HepG2 (cell line): ENCODE data around the gene RAE1. TPM values are rescaled to one million over a fixed set of nuclear protein-coding genes. Genes with fewer than 3 reads are reported as not detected.

Source experiments
- ATAC-seq: fragments of 200-7000 bp; cut with Tn5 transposase; 3 replicates; pipeline ENCODE4 v1.9.1; 2020; ENCODE audit warnings: mild to moderate bottlenecking, moderate library complexity
- BruUV-seq: library from RNA; stranded (reverse); fragments of 400-500 nt; replicated peaks from 2 replicates; lab custom pipeline; 2021; lab: Mats Ljungman, UMichigan
- CTCF ChIA-PET: fragments of 300-600 bp; formaldehyde crosslinking; extraction: SDS; loops from one replicate; lab custom pipeline; 2021; ENCODE audit warnings: low total read pairs, inconsistent platforms, low intra/inter-chr PET ratio; lab: Yijun Ruan, JAX
- POLR2A ChIA-PET: fragments of 350-600 bp; sonication (Branson Sonifier 250); formaldehyde crosslinking; loops from one replicate; lab custom pipeline; 2020; ENCODE audit warnings: antibody characterized with exemption, inconsistent platforms; lab: Yijun Ruan, JAX
- DNase-seq: peaks from one replicate; pipeline ENCODE4 v3.0.0-alpha.2; 2015; ENCODE audit warnings: low spot score
- FAIRE-seq: peaks from 3 replicates; lab custom pipeline; 2011; peaks lifted over from hg19 to GRCh38; lab: Jason Lieb, UNC
- H2AFZ ChIP-seq: one replicate; pipeline ENCODE4 v1.6.1; 2011; ENCODE audit warnings: low read length, inconsistent platforms
- H3K27ac ChIP-seq: fragments of 300-600 bp; 3 replicates; pipeline ENCODE4 v1.8.0; 2011; ENCODE audit warnings: mixed run types, mild to moderate bottlenecking, mixed read lengths, low read length, inconsistent platforms; ENCODE audit not compliant: insufficient read depth; ENCODE audit errors: extremely low read length
- H3K27me3 ChIP-seq, 2 experiments: fragments of 200-600 bp in 1 of 2; 2 replicates in 1 of 2; 3 replicates in 1 of 2; pipeline versions ENCODE4 v1.6.0 to v1.8.0; 2011; ENCODE audit warnings: low read length in 2 of 2, mild to moderate bottlenecking in 2 of 2, moderate library complexity in 2 of 2, inconsistent platforms in 1 of 2; ENCODE audit not compliant: insufficient read depth in 2 of 2, control insufficient read depth in 1 of 2
- H3K36me3 ChIP-seq, 2 experiments: fragments of 200-600 bp in 1 of 2; replicated peaks in 1 of 2; 2 replicates in 1 of 2; 3 replicates in 1 of 2; pipeline versions ENCODE4 v1.5.1 to v1.8.0; 2011; ENCODE audit warnings: low read length in 2 of 2, inconsistent platforms in 1 of 2; ENCODE audit not compliant: insufficient read depth in 2 of 2, control insufficient read depth in 1 of 2
- H3K4me1 ChIP-seq: 2 replicates; pipeline ENCODE4 v1.5.1; 2012; ENCODE audit warnings: low read length, inconsistent platforms; ENCODE audit not compliant: insufficient read depth
- H3K4me2 ChIP-seq: 2 replicates; pipeline ENCODE4 v1.6.0; 2011; ENCODE audit warnings: low read depth, low read length, inconsistent platforms
- H3K4me3 ChIP-seq, 3 experiments: fragments of 200-600 bp in 1 of 3; sonication (generic), shearing (Covaris generic) in 1 of 3; replicated peaks in 1 of 3; 2 replicates each; pipeline ENCODE4 v1.5.1; 2011 to 2016; ENCODE audit warnings: low read length in 3 of 3, inconsistent platforms in 2 of 3, low read depth in 2 of 3, mild to moderate bottlenecking in 2 of 3, control low read depth in 1 of 3, mixed read lengths in 1 of 3; ENCODE audit not compliant: insufficient read depth in 1 of 3
- H3K79me2 ChIP-seq: one replicate; pipeline ENCODE4 v1.6.1; 2011; ENCODE audit warnings: low read length, inconsistent platforms; ENCODE audit not compliant: insufficient read depth
- H3K9ac ChIP-seq: 2 replicates; pipeline ENCODE4 v1.6.0; 2011; ENCODE audit warnings: mild to moderate bottlenecking, low read depth, low read length, inconsistent platforms; ENCODE audit not compliant: insufficient read depth
- H3K9me3 ChIP-seq: 2 replicates; pipeline ENCODE4 v1.5.1; 2012; ENCODE audit warnings: mild to moderate bottlenecking, low read length
- H4K20me1 ChIP-seq: 2 replicates; pipeline ENCODE4 v1.6.0; 2011; ENCODE audit warnings: inconsistent platforms, mild to moderate bottlenecking, low read length, moderate library complexity; ENCODE audit not compliant: insufficient read depth
- GATAD1 ChIP-seq: IDR thresholded peaks from 2 replicates; pipeline ENCODE4 v1.6.1; 2016; ENCODE audit warnings: missing genetic modification reagents, missing compliant biosample characterization
- KDM5B ChIP-seq: sonication (generic); formaldehyde crosslinking; IDR thresholded peaks from 2 replicates; pipeline ENCODE4 v1.4.0; 2020; ENCODE audit warnings: missing genetic modification reagents, mild to moderate bottlenecking, borderline replicate concordance
- KLF6 ChIP-seq: IDR thresholded peaks from 2 replicates; pipeline ENCODE4 v1.8.0; 2016; ENCODE audit warnings: missing biosample characterization, missing genetic modification reagents
- ZBTB40 ChIP-seq, 2 experiments: fragments of 450-650 bp in 1 of 2; sonication (generic) in 1 of 2; formaldehyde crosslinking in 1 of 2; IDR thresholded peaks; 2 replicates each; pipeline versions ENCODE4 v1.6.1 to v1.8.0; 2016 to 2022; ENCODE audit warnings: antibody characterized with exemption in 1 of 2, mild to moderate bottlenecking in 1 of 2, missing genetic modification reagents in 1 of 2
- ZNF451 ChIP-seq: sonication (generic); formaldehyde crosslinking; IDR thresholded peaks from 2 replicates; pipeline ENCODE4 v1.5.0; 2020; ENCODE audit warnings: mild to moderate bottlenecking, missing genetic modification reagents
- ZNF597 ChIP-seq: sonication (generic); formaldehyde crosslinking; IDR thresholded peaks from 2 replicates; pipeline ENCODE4 v1.5.0; 2020; ENCODE audit warnings: missing genetic modification reagents
- ZNF883 ChIP-seq: sonication (generic); formaldehyde crosslinking; IDR thresholded peaks from 2 replicates; pipeline ENCODE4 v1.5.1; 2020; ENCODE audit warnings: mild to moderate bottlenecking, missing genetic modification reagents; ENCODE audit errors: not compliant biosample characterization
- in situ Hi-C: cut with HindIII; loops from 2 replicates; pipeline ENCODE4 v1.10.0; 2017; ENCODE audit warnings: low pct_unique_long_range_greater_than_20kb; ENCODE audit not compliant: extremely low pct_ligation_motif_present
- intact Hi-C: fragments of 100-400 bp; cut with micrococcal nuclease; formaldehyde crosslinking; loops from one replicate; pipeline ENCODE4 v1.10.0; 2022; ENCODE audit not compliant: unreplicated experiment
- polyA plus RNA-seq, 8 experiments: library from polyadenylated mRNA; depleted of rRNA in 3 of 8; stranded (reverse) in 7 of 8; unstranded in 1 of 8; fragments of >200 nt; fragmentation: Illumina TruSeq in 4 of 8; extraction: Trizol in 4 of 8; gene quantifications; 2 replicates each; pipeline versions ENCODE4 v1.2.1 to v1.2.3, GENCODE V29; 2011 to 2016; ENCODE audit warnings: low read depth in 4 of 8, missing spikeins in 1 of 8, mixed read lengths in 1 of 8; ENCODE audit not compliant: insufficient read depth in 1 of 8
- total RNA-seq, 5 experiments: library from RNA; depleted of rRNA; stranded (reverse); fragments of >200 nt; fragmentation: Illumina TruSeq; extraction: Trizol; gene quantifications; 2 replicates each; pipeline ENCODE4 v1.2.3, GENCODE V29; 2016; ENCODE audit warnings: low read depth in 1 of 5

Gene RAE1
- total and polyA plus RNA-seq, 2 of the 13 experiments (the other 11 are each of a cell fraction or from before 2014, with no cell fraction given), result 36.1 to 72.9 TPM

- TF ChIP-seq ZNF883 (CRISPR knock-in tag), result no peak
- no peak for TF ChIP-seq ZNF451 (CRISPR knock-in tag)
- TF ChIP-seq KDM5B, result no peak
- no peak for TF ChIP-seq KLF6 (CRISPR knock-in tag)
- TF ChIP-seq GATAD1 (CRISPR knock-in tag), result no peak
- TF ChIP-seq, all 625 proteins: peak for 0
These were observed 10.5 kb downstream of the RAE1 start (continued) for GRCh38 chr20:57361517-57361916.

GRCh38 chr20:57364451-57364850 is 13.4 kb downstream of the RAE1 start:
- intact Hi-C loops (no loop called here), in situ Hi-C loops (no loop called here)
- no peak for ATAC-seq
- no peak overlapping the region for H3K4me3 ChIP-seq
- TF ChIP-seq ZBTB40 (IDR thresholded peaks at IDR 0.05), result peak; percentile 64; the same call in 1 of the 2 replicates
- peak; percentile 92; the same call in 1 of the 2 replicates for TF ChIP-seq ZBTB40 (CRISPR knock-in tag; IDR thresholded peaks at IDR 0.05)
- TF ChIP-seq ZNF597 (CRISPR knock-in tag), result no peak
- DNase-seq, result no peak
- peaks cover 4% of the 10 kb centered on the region for H3K79me2 ChIP-seq
- no TSS peak for BruUV-seq
- ChIA-PET CTCF (no interaction called here), POLR2A (no interaction called here)
- FAIRE-seq, result no peak
- no peak overlapping the region for H3K9ac ChIP-seq
- no peaks in the 10 kb centered on the region for H3K9me3 ChIP-seq
- no peak overlapping the region for H2AFZ ChIP-seq
- H3K4me1 ChIP-seq, result no peaks in the 10 kb centered on the region
- peaks cover 10% of the 10 kb centered on the region; the same call in 1 of the 2 replicates for H4K20me1 ChIP-seq
- H3K36me3 ChIP-seq, result peaks cover 38 to 51% of the 10 kb centered on the region in 2 experiments
- no peak overlapping the region for H3K27ac ChIP-seq
- no peaks in the 10 kb centered on the region for H3K27me3 ChIP-seq
- H3K4me2 ChIP-seq, result no peak overlapping the region
